H9 (cell line): ENCODE measurements around the gene ZCCHC4. TPM values are rescaled to one million over a fixed set of nuclear protein-coding genes. Genes with fewer than 3 reads are reported as not detected.

Experiments used
- DNase-seq: peaks from one replicate; pipeline ENCODE4 v3.0.0-alpha.2; 2017
- H2AFZ ChIP-seq: one replicate; pipeline ENCODE4 v1.6.1; 2013; ENCODE audit warnings: mild to moderate bottlenecking, low read length, control low read depth, moderate library complexity
- H2AK5ac ChIP-seq: 2 replicates; pipeline ENCODE4 v1.6.1; 2013; ENCODE audit warnings: low read length, control low read depth, mixed read lengths; ENCODE audit not compliant: insufficient read length
- H2BK120ac ChIP-seq: one replicate; pipeline ENCODE4 v1.6.1; 2013; ENCODE audit warnings: low read depth, mild to moderate bottlenecking, low read length, control low read depth, inconsistent platforms; ENCODE audit not compliant: poor library complexity, severe bottlenecking
- H2BK12ac ChIP-seq: 2 replicates; pipeline ENCODE4 v1.6.1; 2013; ENCODE audit warnings: low read length, control low read depth, mixed read lengths, low read depth; ENCODE audit not compliant: insufficient read length
- H2BK15ac ChIP-seq: 2 replicates; pipeline ENCODE4 v1.6.1; 2013; ENCODE audit warnings: low read depth, low read length, control low read depth
- H2BK20ac ChIP-seq: one replicate; pipeline ENCODE4 v1.6.1; 2013; ENCODE audit warnings: low read depth, mild to moderate bottlenecking, low read length, control low read depth, inconsistent platforms; ENCODE audit not compliant: poor library complexity, severe bottlenecking
- H2BK5ac ChIP-seq: 2 replicates; pipeline ENCODE4 v1.6.1; 2013; ENCODE audit warnings: low read length, control low read depth, mixed read lengths; ENCODE audit not compliant: insufficient read length
- H3K14ac ChIP-seq: 2 replicates; pipeline ENCODE4 v1.6.1; 2013; ENCODE audit warnings: low read length, control low read depth; ENCODE audit not compliant: insufficient read depth
- H3K18ac ChIP-seq: 2 replicates; pipeline ENCODE4 v1.6.1; 2013; ENCODE audit warnings: low read depth, mild to moderate bottlenecking, mixed read lengths, low read length, control low read depth; ENCODE audit not compliant: insufficient read length
- H3K23ac ChIP-seq: 2 replicates; pipeline ENCODE4 v1.6.1; 2013; ENCODE audit warnings: low read length, control low read depth, mixed read lengths, low read depth; ENCODE audit not compliant: insufficient read length
- H3K23me2 ChIP-seq: 2 replicates; pipeline ENCODE4 v1.6.1; 2013; ENCODE audit warnings: low read depth, mild to moderate bottlenecking, mixed read lengths, low read length, control low read depth; ENCODE audit not compliant: insufficient read length, poor library complexity, severe bottlenecking
- H3K27ac ChIP-seq: 2 replicates; pipeline ENCODE4 v1.5.1; 2013; ENCODE audit warnings: low read length, control low read depth, mixed read lengths, low read depth; ENCODE audit not compliant: insufficient read length
- H3K27me3 ChIP-seq: 2 replicates; pipeline ENCODE4 v1.6.1; 2013; ENCODE audit warnings: low read length, control low read depth, inconsistent platforms; ENCODE audit not compliant: insufficient read depth
- H3K4ac ChIP-seq: 2 replicates; pipeline ENCODE4 v1.6.1; 2013; ENCODE audit warnings: low read depth, mild to moderate bottlenecking, control low read depth, inconsistent platforms, low read length, moderate library complexity
- H3K4me1 ChIP-seq: 2 replicates; pipeline ENCODE4 v1.6.1; 2013; ENCODE audit warnings: low read length, control low read depth, inconsistent platforms; ENCODE audit not compliant: insufficient read depth
- H3K4me2 ChIP-seq: 2 replicates; pipeline ENCODE4 v1.6.1; 2013; ENCODE audit warnings: low read length, control low read depth, mixed read lengths; ENCODE audit not compliant: insufficient read length, insufficient read depth
- H3K56ac ChIP-seq: 2 replicates; pipeline ENCODE4 v1.6.1; 2013; ENCODE audit warnings: low read depth, mild to moderate bottlenecking, mixed read lengths, low read length, control low read depth; ENCODE audit not compliant: insufficient read length
- H3K79me1 ChIP-seq: 2 replicates; pipeline ENCODE4 v1.6.1; 2013; ENCODE audit warnings: low read depth, mild to moderate bottlenecking, moderate library complexity, low read length, control low read depth, inconsistent platforms; ENCODE audit not compliant: insufficient read depth, poor library complexity, severe bottlenecking
- H3K79me2 ChIP-seq: 2 replicates; pipeline ENCODE4 v1.6.1; 2013; ENCODE audit warnings: low read length, control low read depth, inconsistent platforms; ENCODE audit not compliant: insufficient read depth
- H3K9ac ChIP-seq: 2 replicates; pipeline ENCODE4 v1.6.1; 2013; ENCODE audit warnings: low read length, control low read depth, mixed read lengths; ENCODE audit not compliant: insufficient read length; ENCODE audit errors: extremely low read depth
- H3K9me3 ChIP-seq: one replicate; pipeline ENCODE4 v1.6.1; 2013; ENCODE audit warnings: low read depth, low read length, inconsistent platforms; ENCODE audit not compliant: control insufficient read depth
- H3T11ph ChIP-seq: one replicate; pipeline ENCODE4 v1.6.1; 2013; ENCODE audit warnings: mild to moderate bottlenecking, low read length, control low read depth, inconsistent platforms
- H4K20me1 ChIP-seq: one replicate; pipeline ENCODE4 v1.6.1; 2013; ENCODE audit not compliant: control insufficient read depth, insufficient read length, insufficient read depth
- H4K5ac ChIP-seq: 2 replicates; pipeline ENCODE4 v1.6.1; 2013; ENCODE audit warnings: low read depth, mild to moderate bottlenecking, mixed read lengths, low read length, control low read depth; ENCODE audit not compliant: insufficient read length
- H4K8ac ChIP-seq: replicated peaks from 2 replicates; pipeline ENCODE4 v1.6.1; 2013; ENCODE audit warnings: low read length, control low read depth, mixed read lengths, low read depth; ENCODE audit not compliant: insufficient read length
- H4K91ac ChIP-seq: 2 replicates; pipeline ENCODE4 v1.6.1; 2013; ENCODE audit warnings: low read depth, mild to moderate bottlenecking, moderate library complexity, mixed read lengths, low read length, control low read depth; ENCODE audit not compliant: insufficient read length
- H3K27ac Mint-ChIP-seq, 3 experiments: 2 replicates in 2 of 3; 3 replicates in 1 of 3; pipeline ENCODE4 v1.8.0; 2020 to 2021; ENCODE audit warnings: mixed read lengths in 3 of 3, mild to moderate bottlenecking in 1 of 3, moderate library complexity in 1 of 3
- H3K27me3 Mint-ChIP-seq: 2 replicates; pipeline ENCODE4 v1.8.0; 2021; ENCODE audit warnings: low read depth, mild to moderate bottlenecking, moderate library complexity, mixed read lengths
- H3K36me3 Mint-ChIP-seq, 3 experiments: 2 replicates in 2 of 3; 3 replicates in 1 of 3; pipeline ENCODE4 v1.8.0; 2020 to 2021; ENCODE audit warnings: low read depth in 3 of 3, mixed read lengths in 3 of 3; ENCODE audit not compliant: insufficient read depth in 1 of 3
- H3K4me1 Mint-ChIP-seq, 2 experiments: 2 replicates each; pipeline ENCODE4 v1.8.0; 2020; ENCODE audit warnings: mixed read lengths in 2 of 2
- H3K4me3 Mint-ChIP-seq, 2 experiments: 2 replicates in 1 of 2; 3 replicates in 1 of 2; pipeline ENCODE4 v1.8.0; 2020 to 2021; ENCODE audit warnings: mild to moderate bottlenecking in 2 of 2, mixed read lengths in 2 of 2, moderate library complexity in 1 of 2
- H3K9me3 Mint-ChIP-seq, 2 experiments: 2 replicates in 1 of 2; 3 replicates in 1 of 2; pipeline ENCODE4 v1.8.0; 2020; ENCODE audit warnings: mild to moderate bottlenecking in 2 of 2, mixed read lengths in 2 of 2, moderate library complexity in 1 of 2
- CTCF ChIP-seq: fragments of 200-600 bp; sonication (generic); conservative IDR thresholded peaks from 3 replicates; pipeline ENCODE4 v1.8.0; 2021; ENCODE audit warnings: antibody characterized with exemption, mild to moderate bottlenecking
- WGBS: extraction: QIAGEN DNeasy Blood & Tissue Kit; methylation state at CpG from one replicate; pipeline ENCODE4 v1.1.7; 2013; ENCODE audit warnings: missing lambda C conversion rate, low lambda C conversion rate, mixed read lengths; ENCODE audit not compliant: insufficient read length; ENCODE audit errors: extremely low coverage; 5-methylcytosine and 5-hydroxymethylcytosine counted together
- total RNA-seq: library from RNA; stranded (reverse); gene quantifications from 2 replicates; pipeline ENCODE4 v1.2.1, GENCODE V29; 2021

ZCCHC4 gene
- total RNA-seq, 1 experiment from 2014 or later = 6.8 TPM

GRCh38 chr4:25320773-25321172 is 8.2 kb downstream of the ZCCHC4 start:
- H3K4me2 ChIP-seq = no peak overlapping the region
- H3K27ac ChIP-seq = no peak overlapping the region

More at GRCh38 chr4:25320773-25321172, 8.2 kb downstream of the ZCCHC4 start:
- no peaks in the 10 kb centered on the region for H4K20me1 ChIP-seq
- H3K23me2 ChIP-seq = no peaks in the 10 kb centered on the region
- H3K79me1 ChIP-seq = no peaks in the 10 kb centered on the region
- Mint-ChIP-seq H3K27me3 (no peaks in the 10 kb centered on the region), H3K27ac (peak overlapping the region; percentile 1 to 71 (median 8); a peak in 3 of 7 replicates), H3K4me3 (no peak overlapping the region), H3K36me3 (peaks cover 2 to 17% (median 5%) of the 10 kb centered on the region in 3 experiments; a peak in 5 of 7 replicates), H3K9me3 (no peaks in the 10 kb centered on the region), H3K4me1 (peaks cover 0 to 3% of the 10 kb centered on the region in 2 experiments; a peak in 1 of 4 replicates)
- no peak overlapping the region for H3K56ac ChIP-seq
- no CpG with 5 or more reads among the region's 1 CpG for WGBS
- no peak overlapping the region for H4K8ac ChIP-seq
- H3T11ph ChIP-seq = no peak overlapping the region
- no peak overlapping the region for H2BK20ac ChIP-seq
- H2AK5ac ChIP-seq = no peak overlapping the region
- H3K4ac ChIP-seq = no peak overlapping the region
- no peak overlapping the region for H2AFZ ChIP-seq
- no peak overlapping the region for H2BK12ac ChIP-seq
- H3K18ac ChIP-seq = no peak overlapping the region
- no peak for DNase-seq
- no peaks in the 10 kb centered on the region for H3K79me2 ChIP-seq
- H2BK5ac ChIP-seq = no peak overlapping the region
- H2BK15ac ChIP-seq = no peak overlapping the region
- no peak overlapping the region for H2BK120ac ChIP-seq
- H4K5ac ChIP-seq = no peak overlapping the region
- H3K23ac ChIP-seq = no peak overlapping the region
- TF ChIP-seq CTCF = no peak
- no peaks in the 10 kb centered on the region for H3K9me3 ChIP-seq
- no peak overlapping the region for H4K91ac ChIP-seq
- no peaks in the 10 kb centered on the region for H3K27me3 ChIP-seq
- no peaks in the 10 kb centered on the region for H3K4me1 ChIP-seq
- no peak overlapping the region for H3K9ac ChIP-seq
- H3K14ac ChIP-seq = no peak overlapping the region
